ENCODE measurements around the gene RHOT2.
A peak's percentile ranks its signal among the peaks of the same experiment; 100 is the strongest.
"Not testable (repeated sequence)": the region's sequence is repeated elsewhere in the genome, so short reads cannot be mapped to it uniquely, and the experiment has no call there.

Gene RHOT2

GRCh38 chr16:702341-702740 is 34.4 kb downstream of the RHOT2 start:
- no peak for DNase-seq

GRCh38 chr16:703406-703805 is 35.5 kb downstream of the RHOT2 start:
- DNase-seq = no peak

- no peak for DNase-seq
Observed at GRCh38 chr16:704047-704446, 36.1 kb downstream of the RHOT2 start.

GRCh38 chr16:704552-705380 is 36.8 kb downstream of the RHOT2 start:
- no peak for DNase-seq

- DNase-seq = peak; percentile 41
Observed at GRCh38 chr16:705431-706188, 37.7 kb downstream of the RHOT2 start, which contains the start of gene FBXL16. TSS of gene FBXL16 (minus strand) at chr16:705801. CDS start at chr16:697405, 8,396 bp downstream.

GRCh38 chr16:706189-707061 is 38.5 kb downstream of the RHOT2 start:
- no peak for DNase-seq

- DNase-seq = no peak
Observed at GRCh38 chr16:707062-707538, 39.2 kb downstream of the RHOT2 start.

- no peak for DNase-seq
Observed at GRCh38 chr16:708019-708418, 40.1 kb downstream of the RHOT2 start.

GRCh38 chr16:708959-709358 is 41.0 kb downstream of the RHOT2 start:
- DNase-seq = no peak

- DNase-seq = no peak
Observed at GRCh38 chr16:709566-710499, 41.9 kb downstream of the RHOT2 start.

GRCh38 chr16:710500-711075 is 42.7 kb downstream of the RHOT2 start:
- DNase-seq = no peak

GRCh38 chr16:711084-711483 is 43.2 kb downstream of the RHOT2 start:
- no peak for DNase-seq

- no peak for DNase-seq
Observed at GRCh38 chr16:711548-712320, 43.8 kb downstream of the RHOT2 start.

GRCh38 chr16:712740-713250 is 44.9 kb downstream of the RHOT2 start:
- DNase-seq = not testable (repeated sequence)

- DNase-seq = no peak
Observed at GRCh38 chr16:714079-714478, 46.1 kb downstream of the RHOT2 start.

GRCh38 chr16:714558-715476 is 46.9 kb downstream of the RHOT2 start, which contains the start of gene METRN:
TSS of gene METRN (plus strand) at chr16:715118. CDS start at chr16:715290, 172 bp downstream.
- DNase-seq = peak; percentile 33

- DNase-seq = no peak
Observed at GRCh38 chr16:715477-716199, 47.7 kb downstream of the RHOT2 start.

- DNase-seq = no peak
Observed at GRCh38 chr16:716200-716568, 48.3 kb downstream of the RHOT2 start.
